Glutamatergic neuron (in vitro differentiated cells): ENCODE measurements around the gene SOWAHA. TPM values are rescaled to one million over a fixed set of nuclear protein-coding genes. Genes with fewer than 3 reads are reported as not detected.
A peak's percentile ranks its signal among the peaks of the same experiment; 100 is the strongest.

ENCODE experiments used
- DNase-seq: peaks from one replicate; pipeline ENCODE4 v3.0.0; 2022
- H3K27ac Mint-ChIP-seq: one replicate; pipeline ENCODE4 v1.8.0; 2020; ENCODE audit warnings: mild to moderate bottlenecking, mixed read lengths, inconsistent platforms; ENCODE audit not compliant: unreplicated experiment
- H3K27me3 Mint-ChIP-seq: one replicate; pipeline ENCODE4 v1.8.0; 2020; ENCODE audit warnings: mild to moderate bottlenecking, moderate library complexity, mixed read lengths, inconsistent platforms; ENCODE audit not compliant: unreplicated experiment
- H3K36me3 Mint-ChIP-seq: one replicate; pipeline ENCODE4 v1.8.0; 2020; ENCODE audit warnings: mild to moderate bottlenecking, mixed read lengths, inconsistent platforms; ENCODE audit not compliant: unreplicated experiment
- H3K4me1 Mint-ChIP-seq: one replicate; pipeline ENCODE4 v1.8.0; 2020; ENCODE audit warnings: mild to moderate bottlenecking, low read depth, mixed read lengths, inconsistent platforms; ENCODE audit not compliant: unreplicated experiment
- H3K4me3 Mint-ChIP-seq: one replicate; pipeline ENCODE4 v1.8.0; 2020; ENCODE audit warnings: mild to moderate bottlenecking, mixed read lengths, inconsistent platforms; ENCODE audit not compliant: unreplicated experiment
- H3K9me3 Mint-ChIP-seq: one replicate; pipeline ENCODE4 v1.8.0; 2020; ENCODE audit warnings: mild to moderate bottlenecking, moderate library complexity, mixed read lengths, inconsistent platforms; ENCODE audit not compliant: unreplicated experiment
- total RNA-seq: library from RNA; stranded (reverse); fragmentation: NEBNext Ultra II Directional; extraction: Animal tissue kit (Norgen Biotek cat#: 25700); gene quantifications from one replicate; pipeline ENCODE4 v1.2.1, GENCODE V29; 2021; ENCODE audit not compliant: unreplicated experiment
- TF ChIP-seq, protein P1 (sequence below): fragments of 200-600 bp; sonication (generic); IDR thresholded peaks from one replicate; pipeline ENCODE4 v1.5.0; 2021; ENCODE audit not compliant: partially characterized antibody, unreplicated experiment

The SOWAHA gene
- total RNA-seq, 1 donor from 2014 or later: 0.12 TPM

DNA sequence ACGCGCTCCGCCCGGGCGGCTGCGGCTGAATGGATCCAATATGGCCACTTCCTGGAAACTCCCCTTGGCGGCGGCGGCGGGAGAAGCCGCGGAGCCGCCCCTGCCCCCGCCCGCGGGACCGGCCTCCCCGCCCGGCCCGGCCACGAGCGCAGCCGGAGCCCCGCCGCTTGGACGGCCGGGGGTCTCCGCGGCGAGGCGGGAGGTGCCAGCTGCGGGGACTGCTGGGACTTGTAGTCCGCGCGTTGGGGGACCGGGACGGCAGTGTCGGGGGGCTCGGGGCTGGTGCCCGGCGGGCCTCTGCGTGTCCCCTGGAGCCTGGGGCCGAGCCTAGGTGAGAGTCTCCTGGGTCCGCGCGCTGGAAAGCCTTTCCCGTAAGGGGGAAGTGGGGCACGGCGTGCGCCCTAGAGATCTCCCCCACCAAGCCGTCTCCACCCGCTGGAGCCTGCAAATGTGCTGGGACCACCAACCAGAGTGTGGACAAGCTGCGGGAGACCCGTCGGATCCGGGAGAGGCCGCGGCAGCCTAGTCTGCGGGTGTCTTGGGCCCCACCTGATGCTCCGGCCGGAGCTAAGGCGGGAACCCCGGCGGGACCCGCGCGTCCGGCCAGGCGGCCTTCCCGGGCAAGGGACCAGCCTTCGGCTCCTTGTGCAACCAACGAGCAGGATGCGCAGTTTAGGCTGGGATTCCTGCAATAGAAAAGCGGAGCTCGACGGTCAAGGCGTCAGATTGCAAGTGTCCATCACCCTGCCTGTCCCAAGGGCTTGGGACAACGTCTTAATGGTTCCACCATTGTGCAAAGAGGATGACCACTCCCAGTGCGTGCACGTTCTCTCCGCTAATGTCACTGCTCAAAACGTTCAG is 35.7 kb upstream of the SOWAHA start, which contains the start of gene SEPTIN8:
Gene SEPTIN8, minus strand, starts transcription at position 31 of the 861 bp plus-strand sequence. CDS start 102 bp downstream, outside the sequence.
- TF ChIP-seq, protein P1, sequence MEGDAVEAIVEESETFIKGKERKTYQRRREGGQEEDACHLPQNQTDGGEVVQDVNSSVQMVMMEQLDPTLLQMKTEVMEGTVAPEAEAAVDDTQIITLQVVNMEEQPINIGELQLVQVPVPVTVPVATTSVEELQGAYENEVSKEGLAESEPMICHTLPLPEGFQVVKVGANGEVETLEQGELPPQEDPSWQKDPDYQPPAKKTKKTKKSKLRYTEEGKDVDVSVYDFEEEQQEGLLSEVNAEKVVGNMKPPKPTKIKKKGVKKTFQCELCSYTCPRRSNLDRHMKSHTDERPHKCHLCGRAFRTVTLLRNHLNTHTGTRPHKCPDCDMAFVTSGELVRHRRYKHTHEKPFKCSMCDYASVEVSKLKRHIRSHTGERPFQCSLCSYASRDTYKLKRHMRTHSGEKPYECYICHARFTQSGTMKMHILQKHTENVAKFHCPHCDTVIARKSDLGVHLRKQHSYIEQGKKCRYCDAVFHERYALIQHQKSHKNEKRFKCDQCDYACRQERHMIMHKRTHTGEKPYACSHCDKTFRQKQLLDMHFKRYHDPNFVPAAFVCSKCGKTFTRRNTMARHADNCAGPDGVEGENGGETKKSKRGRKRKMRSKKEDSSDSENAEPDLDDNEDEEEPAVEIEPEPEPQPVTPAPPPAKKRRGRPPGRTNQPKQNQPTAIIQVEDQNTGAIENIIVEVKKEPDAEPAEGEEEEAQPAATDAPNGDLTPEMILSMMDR: no peak
- Mint-ChIP-seq H3K9me3 (no peaks in the 10 kb centered on the region), H3K27ac (no peak within 1 kb of the TSS), H3K4me3 (peak within 1 kb of the TSS; percentile 78), H3K27me3 (peaks cover 10% of the 10 kb centered on the region), H3K36me3 (no peaks in the 10 kb centered on the region), H3K4me1 (peaks cover 13% of the 10 kb centered on the region)
- peak; percentile 61 for DNase-seq

DNA sequence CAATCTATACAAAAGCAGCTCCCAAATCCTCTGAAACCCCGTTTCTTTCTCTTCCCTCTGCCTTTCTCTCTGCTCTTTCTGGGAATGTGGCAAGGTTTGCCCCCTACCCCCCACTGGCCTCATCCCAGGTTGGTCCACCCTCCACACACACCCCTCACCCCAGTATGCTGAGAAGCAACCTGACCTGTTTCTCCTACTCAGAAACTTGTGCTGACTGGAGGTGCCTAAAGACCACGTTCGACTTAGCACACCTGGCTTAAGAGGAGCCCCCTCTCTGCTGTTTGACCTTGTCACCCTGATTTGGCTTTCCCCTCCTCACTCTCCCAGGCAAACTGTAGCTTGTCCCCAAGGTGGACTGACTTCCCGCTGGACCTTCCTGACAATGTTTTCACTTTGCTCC is 35.0 kb upstream of the SOWAHA start:
- Mint-ChIP-seq H3K4me1 (peaks cover 13% of the 10 kb centered on the region), H3K4me3 (peak overlapping the region; percentile 69), H3K27ac (no peak overlapping the region), H3K27me3 (peaks cover 10% of the 10 kb centered on the region), H3K36me3 (no peaks in the 10 kb centered on the region), H3K9me3 (no peaks in the 10 kb centered on the region)
- TF ChIP-seq, protein P1: no peak
- no peak for DNase-seq

DNA sequence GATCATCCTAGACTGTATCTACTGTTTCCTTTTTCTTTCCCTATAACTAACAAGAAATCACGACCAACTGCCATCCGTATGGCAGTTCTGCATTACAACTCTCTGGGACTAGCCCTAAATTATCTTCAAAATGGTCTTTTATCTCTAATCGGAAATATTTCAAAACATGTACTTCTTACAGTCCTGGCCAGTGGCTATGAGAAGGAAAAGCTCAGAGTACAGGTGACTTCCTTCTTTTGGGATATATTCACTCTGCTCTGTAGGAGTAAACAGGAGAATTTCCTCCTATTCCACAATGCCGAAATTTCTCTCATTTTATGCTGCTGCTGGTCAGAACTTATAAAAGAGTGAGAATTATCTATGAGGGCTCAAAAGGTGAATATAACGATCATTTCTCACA is 34.2 kb upstream of the SOWAHA start:
- TF ChIP-seq, protein P1: no peak
- no peaks in the 10 kb centered on the region for H3K9me3 Mint-ChIP-seq
- peaks cover 5% of the 10 kb centered on the region for H3K27me3 Mint-ChIP-seq
- no peak for DNase-seq
- H3K4me1 Mint-ChIP-seq: peaks cover 12% of the 10 kb centered on the region
- H3K27ac Mint-ChIP-seq: no peak overlapping the region
- H3K4me3 Mint-ChIP-seq: peak overlapping the region; percentile 43
- H3K36me3 Mint-ChIP-seq: no peaks in the 10 kb centered on the region

DNA sequence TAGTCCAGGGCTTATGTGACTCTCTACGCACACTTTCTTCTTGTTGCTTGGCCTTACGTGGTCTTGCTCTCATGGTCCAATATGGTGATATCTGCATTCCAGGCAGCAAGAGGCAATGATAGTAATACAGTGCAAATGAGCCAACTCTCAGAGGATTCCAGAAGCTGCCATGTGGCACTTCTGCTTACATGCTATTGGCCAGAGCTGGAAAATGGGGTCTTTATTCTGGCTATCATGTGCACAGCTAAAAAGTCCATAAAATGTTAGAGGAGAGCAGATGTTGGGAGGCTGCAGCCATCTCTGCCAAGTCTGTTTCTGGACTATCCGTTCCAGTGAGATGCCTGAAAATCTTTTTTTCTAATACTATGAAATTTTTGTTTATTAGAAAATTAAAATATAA is 33.1 kb upstream of the SOWAHA start:
- Mint-ChIP-seq H3K4me1 (peaks cover 12% of the 10 kb centered on the region), H3K27me3 (peaks cover 3% of the 10 kb centered on the region), H3K4me3 (no peak overlapping the region), H3K36me3 (no peaks in the 10 kb centered on the region), H3K27ac (no peak overlapping the region), H3K9me3 (no peaks in the 10 kb centered on the region)
- DNase-seq: no peak
- TF ChIP-seq, protein P1: no peak

DNA sequence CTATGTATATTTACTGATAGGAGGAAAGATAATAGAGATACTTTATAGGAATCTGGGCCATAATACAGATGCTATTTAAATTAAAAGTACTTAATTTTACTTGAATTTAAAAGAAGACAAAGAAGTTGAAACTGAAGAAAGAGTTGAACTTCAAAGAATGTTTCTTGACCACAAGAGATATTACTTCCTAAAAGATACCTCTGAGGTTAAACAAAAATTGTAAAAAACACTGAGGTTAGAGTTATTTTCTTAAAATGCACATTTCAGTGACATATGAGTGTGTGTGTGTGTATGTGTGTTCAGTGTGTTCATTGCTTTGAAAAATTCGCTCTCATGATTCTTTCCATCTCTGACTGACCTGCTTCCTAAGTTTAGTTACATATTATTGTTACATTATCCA is 32.5 kb upstream of the SOWAHA start:
- TF ChIP-seq, protein P1: no peak
- H3K4me1 Mint-ChIP-seq: peaks cover 9% of the 10 kb centered on the region
- H3K36me3 Mint-ChIP-seq: no peaks in the 10 kb centered on the region
- no peaks in the 10 kb centered on the region for H3K9me3 Mint-ChIP-seq
- DNase-seq: no peak
- H3K4me3 Mint-ChIP-seq: no peak overlapping the region
- no peak overlapping the region for H3K27ac Mint-ChIP-seq
- H3K27me3 Mint-ChIP-seq: peaks cover 3% of the 10 kb centered on the region
